GM19455 (cell line): Measurements from ENCODE around the gene RHBDD1.

Experiments used
- ATAC-seq: cut with Tn5 transposase; IDR thresholded peaks from one replicate; pipeline ENCODE4 v1.9.1; 2021; ENCODE audit not compliant: unreplicated experiment

RHBDD1 gene, protein sequence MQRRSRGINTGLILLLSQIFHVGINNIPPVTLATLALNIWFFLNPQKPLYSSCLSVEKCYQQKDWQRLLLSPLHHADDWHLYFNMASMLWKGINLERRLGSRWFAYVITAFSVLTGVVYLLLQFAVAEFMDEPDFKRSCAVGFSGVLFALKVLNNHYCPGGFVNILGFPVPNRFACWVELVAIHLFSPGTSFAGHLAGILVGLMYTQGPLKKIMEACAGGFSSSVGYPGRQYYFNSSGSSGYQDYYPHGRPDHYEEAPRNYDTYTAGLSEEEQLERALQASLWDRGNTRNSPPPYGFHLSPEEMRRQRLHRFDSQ

DNA sequence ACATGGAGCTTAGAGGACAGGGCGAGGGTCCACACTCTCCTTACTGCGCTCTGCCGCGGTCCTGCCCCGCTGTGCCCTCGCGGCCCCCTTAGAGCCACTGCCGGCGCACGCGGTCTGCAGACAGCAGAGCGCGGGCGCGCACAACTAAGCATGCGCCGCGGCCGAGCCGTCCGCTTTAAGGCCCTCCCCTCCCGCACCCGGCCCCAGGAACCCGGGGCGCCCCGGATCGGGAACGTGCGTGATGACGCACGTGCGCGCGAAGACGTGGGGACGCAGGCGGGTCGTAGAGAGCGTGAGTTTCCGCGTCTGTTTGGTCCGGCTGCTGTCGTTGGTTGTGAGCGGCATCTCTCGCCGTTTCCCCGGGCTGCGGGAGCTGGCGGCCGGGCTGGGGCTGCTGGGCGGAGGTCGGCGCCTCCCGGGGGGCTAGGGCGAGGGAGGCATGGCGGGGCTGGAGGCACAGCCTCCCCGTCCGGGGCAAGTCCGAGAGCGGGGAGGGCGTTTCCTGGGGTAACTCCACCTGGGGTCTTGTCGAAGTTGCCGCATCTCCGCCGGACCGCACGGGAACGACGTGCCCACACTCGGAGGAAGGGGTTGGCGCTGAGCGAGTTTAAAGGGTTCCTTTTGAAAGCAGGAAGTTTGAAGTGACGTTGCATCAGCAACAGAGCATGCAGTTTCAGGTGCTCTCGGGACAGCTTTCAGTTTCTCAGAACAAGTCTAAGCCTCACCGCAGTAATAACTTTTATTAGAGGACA lies at the start of gene RHBDD1:
Gene RHBDD1, plus strand, starts transcription at position 259 of the 752 bp plus-strand sequence. CDS start 28,640 bp downstream, outside the sequence.
- peak; percentile 81 for ATAC-seq

DNA sequence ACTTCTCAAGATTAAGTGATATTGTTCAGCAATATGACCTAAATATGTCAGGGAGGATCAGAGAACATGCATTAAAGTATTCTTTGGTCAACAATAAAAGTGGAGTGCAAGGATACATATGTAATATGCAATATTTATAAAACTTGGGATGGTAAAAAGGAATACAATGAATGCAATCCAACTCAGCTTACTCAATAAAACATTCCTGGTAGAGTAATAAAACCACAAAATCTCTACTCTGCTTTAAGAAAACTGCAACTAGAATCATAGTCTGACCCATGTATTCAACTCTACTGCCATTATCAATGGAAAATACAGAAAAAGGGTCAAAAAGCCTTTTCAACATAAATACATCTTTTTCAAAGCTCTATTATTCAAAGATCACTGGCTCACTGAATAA lies 47.8 kb upstream of the RHBDD1 start:
- no peak for ATAC-seq

DNA sequence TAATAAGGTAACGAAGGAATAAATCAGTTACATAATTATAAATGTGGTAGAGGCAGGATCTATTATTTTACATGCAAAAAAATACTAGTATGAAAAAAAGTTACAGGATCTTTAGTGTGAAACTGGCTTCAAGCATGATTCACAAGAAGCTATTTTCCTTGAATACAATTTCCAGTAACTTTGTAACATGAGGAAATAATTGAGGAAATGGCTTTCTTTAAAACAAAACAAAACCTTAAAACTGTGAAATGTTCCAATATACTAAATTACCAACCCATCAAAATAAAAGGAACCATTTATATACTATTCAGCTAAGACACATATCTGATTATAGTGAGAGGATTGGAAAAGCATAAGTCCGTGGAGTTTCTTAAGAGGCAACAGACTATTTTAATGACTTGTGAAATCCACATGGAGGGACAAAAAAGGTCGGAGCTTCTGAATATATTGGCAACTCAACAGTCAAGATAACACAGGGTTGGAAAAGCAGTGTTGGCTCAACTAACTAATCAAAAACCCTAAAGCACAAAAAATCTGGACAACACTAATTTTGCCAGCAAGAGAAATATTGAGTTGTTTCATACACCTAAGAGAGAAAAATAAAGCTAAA lies 46.9 kb upstream of the RHBDD1 start:
- no peak for ATAC-seq

DNA sequence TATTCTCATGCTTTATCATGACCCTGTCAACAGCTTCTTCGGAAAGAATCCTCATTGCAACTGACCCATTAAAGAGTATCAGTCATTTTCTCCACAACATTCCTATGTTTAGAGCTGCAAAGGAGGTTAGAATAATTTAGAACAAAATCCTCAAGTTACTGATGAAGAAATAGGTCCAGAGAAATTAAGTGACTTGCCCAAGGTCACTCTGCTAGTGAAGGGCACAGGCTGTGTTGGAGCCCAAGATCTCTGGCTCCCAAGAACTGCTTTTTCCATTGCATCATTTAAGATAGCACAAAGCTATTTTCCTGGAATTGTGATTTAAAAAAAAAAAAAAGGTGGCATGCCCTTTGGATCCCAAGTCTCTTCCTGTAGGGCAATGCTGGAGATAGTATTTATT lies 45.8 kb upstream of the RHBDD1 start:
- no peak for ATAC-seq

DNA sequence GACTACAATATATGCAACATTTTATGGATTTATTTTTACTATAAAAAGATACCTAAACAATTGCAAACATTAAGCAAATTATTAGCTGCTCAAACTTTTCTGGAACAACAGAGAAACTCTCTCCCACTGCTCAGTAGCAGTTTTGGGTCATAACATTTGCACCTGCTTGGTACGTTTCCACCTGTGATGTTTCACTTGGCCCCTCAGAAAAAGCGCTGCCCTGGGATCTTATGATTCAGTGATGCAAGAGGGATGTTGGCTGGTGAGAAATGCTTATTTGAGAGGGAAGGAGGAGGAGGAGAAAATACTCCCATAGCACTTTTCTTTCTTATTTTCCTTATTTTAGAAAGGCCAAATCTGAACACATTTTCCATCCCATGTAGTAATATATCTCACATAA lies 45.4 kb upstream of the RHBDD1 start:
- ATAC-seq = no peak

DNA sequence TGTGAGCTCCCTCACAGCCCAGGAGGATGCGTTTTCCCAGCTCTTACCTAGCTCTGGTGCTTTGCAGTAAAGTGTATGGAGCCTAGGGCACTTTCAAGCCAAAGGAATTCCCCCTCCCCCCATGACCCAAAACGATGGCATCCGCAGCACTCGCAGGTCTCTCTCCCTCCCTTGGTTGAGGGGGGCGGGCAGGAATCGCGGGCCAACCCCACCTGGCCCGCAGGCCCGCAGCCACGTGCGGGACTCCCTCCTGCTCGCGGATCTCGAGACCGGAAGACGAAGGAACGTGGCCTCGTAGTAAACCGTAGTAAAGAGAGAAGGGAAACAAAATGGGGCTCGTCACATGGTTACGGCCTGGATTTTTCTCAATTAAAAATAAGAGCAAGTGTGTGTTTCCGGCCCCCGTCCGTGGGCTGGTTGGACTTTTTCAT lies 44.8 kb upstream of the RHBDD1 start:
- peak; percentile 70 for ATAC-seq

DNA sequence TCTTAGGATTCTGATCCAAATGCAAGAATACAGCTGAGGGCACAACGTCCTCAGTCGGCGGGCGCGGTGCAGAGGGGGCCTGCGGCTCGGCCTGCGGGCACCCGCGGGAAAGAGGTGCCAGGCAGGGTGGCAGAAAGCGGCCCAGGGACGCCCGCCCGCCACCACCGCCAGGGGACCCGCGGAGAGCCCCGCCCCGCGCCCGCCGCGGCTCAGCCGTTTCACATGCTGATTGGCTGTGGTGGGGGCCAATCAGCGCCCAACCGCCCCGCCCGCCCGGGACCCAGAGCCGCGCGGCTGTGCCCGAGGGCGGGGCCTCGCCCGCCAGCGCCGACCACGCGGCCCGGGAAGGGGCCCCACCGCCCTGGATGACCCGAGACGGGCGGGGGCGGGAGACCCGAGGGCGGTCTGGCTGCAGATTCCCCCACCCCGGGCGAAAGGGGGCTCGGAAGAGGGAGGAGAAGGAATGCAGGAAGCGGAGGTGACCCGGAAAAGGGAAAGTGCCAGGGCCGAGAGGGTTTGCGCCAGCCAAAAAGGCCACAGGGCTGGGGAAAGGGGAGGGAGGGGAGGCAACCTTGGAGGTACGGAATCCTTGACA lies 44.3 kb upstream of the RHBDD1 start:
- ATAC-seq = peak; percentile 98

DNA sequence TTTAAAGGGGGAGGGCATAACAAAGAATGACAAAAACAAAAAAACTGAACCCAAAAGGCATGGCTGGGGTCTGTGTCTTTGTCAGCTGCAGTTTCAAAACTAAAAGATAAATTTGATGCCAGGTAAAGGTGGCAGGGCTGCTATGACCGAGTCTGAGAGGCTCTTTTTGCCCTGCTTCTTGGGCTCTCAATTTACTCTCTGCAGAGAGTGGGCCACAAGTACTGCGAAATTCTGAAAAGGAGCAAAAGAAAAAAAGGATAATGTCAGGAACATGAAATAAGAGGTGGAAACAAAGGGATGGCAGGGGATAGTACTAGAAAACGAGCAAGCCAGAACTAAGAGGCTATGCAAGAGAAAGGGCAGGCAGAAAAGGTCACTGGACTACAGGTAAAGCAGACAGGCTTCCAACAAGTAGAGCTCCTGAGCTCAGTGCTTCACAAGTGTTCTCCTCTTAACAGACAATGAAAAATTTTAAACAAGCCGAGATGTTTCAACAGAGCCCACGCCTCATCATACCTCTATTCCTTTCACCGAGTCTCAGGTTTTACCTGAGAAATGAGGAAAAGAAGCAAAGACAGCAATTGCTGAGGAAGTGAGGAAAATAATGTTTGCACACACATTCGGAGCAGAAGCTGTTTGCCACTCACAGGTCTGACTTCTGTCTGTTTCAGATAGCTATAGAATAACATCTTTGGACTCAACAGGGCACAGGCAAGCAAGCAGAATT lies 43.5 kb upstream of the RHBDD1 start:
- no peak for ATAC-seq

DNA sequence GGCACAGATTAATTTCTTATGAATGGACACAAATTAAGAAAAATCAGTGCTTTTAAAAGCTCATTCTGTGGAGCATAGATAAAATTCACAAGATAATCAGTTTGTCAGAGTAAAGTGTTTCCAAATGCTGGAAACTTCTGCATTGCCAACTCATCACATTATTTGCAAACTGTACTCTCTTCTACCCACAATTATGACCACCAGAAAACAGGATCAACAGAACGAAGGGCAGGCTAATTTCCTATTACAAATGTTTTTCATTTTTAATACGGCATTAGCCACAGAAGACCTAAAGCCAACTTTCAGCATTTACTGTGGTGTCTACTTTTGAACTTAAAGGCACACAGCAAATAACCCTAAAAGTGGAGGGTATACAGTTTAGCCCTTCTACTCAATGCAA lies 42.2 kb upstream of the RHBDD1 start:
- ATAC-seq = no peak

DNA sequence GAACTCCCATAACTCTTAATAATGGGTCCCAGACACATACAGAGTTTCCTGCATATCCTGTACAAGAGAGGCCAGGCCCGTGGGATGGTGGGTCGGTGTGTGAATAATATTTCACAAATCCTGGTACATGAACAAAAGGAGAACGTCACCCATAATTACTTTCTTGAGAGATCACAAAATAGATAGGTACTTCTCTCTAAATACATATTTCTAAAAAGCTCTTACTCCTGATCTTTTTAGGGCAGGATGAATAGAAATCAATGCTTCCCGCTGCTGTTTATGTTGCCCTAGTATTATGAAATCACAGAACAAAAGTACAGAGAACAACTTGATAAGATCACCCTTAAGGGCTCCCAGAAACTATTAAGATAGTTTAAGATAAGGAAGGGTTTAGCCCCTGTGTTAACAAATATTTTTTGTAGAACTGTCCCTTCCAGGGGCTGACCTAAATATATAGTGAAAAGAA lies 41.6 kb upstream of the RHBDD1 start:
- ATAC-seq = no peak

DNA sequence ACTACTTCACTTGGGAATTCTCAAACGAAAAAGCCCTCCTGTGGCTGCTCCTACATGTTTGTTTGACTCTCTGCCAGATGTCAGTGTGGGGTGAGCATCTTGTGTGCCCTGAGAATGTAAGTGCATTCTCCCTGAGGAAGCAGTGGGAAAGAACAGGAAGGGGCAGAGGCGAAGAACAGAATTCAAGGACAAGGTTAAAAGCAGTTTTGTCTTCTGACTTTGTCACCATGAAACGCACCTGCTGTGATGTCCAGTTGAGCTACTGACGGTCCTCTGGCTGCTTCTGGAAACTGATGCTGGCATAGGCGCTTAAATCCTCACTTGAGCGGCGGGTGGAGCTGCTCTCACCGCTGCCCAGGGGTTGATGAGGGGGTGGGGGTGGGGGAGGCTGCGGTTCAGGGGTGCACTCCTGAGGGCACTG lies 41.1 kb upstream of the RHBDD1 start:
- ATAC-seq = no peak

DNA sequence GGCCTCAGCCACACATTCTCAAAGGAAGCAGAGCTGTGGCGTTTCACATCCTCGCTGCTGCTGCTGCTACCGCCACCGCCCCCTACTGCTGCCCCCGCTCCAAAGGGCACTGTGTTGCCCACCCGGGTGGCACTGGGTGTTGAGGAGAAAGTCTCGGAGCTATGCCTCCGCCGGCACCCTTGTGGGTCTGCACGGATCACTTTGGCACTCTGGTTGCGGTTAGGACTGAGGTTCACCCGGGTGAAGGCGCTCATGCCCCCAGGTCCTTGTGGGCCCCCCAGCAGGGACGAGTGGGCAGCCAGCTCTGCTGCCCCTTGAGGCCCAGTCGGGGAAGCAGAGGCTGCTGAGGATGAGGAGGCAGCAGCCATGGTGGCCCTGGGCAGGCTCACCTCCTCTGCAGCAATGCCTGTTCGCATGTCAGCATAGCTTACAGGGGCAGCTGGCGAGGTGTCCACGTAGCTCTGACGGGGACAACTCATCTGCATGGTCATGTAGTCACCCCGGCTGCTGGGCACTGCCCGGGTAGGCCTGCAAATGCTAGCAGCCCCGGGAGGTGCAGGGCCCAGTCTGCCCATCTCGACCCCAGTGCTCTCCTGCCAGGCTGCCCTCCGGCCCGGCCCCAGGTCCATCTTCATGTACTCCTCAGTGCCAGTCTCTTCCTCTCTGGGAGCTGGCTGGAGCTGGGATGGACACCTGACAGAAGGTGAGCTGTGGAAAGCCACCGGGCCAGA lies 40.4 kb upstream of the RHBDD1 start:
- ATAC-seq = no peak

DNA sequence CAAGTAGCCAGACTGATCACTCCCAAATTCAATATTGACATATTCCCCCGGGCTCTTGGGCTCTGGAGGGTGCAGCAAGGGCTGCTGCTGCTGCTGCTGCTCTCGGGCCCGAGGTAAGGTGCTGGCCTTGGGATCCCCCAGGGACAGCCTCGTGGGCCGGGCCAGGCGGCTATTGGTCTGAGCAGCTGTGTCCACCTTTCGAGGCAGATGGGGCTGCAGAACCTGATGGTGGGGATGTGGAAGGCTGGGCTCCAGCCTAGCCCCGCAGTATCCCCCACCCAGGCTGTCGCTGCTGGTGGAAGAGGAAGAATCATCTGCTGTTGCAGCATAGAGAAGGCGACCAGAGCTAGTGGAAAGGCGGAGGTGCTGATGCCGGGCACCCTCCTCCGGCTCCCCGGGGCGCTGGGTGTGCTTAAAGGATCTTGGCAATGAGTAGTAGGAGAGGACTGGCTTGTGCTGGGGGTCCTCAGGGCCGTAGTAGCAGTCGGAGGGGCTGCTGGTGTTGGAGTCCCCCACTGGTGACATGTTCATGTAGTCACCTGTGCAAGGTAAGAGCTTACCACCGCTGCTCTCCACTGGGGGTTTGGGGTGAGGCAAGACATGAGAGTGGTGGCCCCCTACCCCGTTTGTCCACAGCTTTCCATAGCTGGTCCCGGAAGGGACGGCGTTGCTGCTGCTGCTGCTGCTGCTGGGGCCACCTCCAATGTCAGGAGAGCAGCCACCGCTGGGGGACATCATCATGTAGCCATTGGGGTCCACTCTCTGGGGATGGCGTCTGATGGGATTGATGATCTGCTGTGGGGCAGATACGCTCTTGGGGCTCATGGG lies 39.6 kb upstream of the RHBDD1 start:
- ATAC-seq = no peak

DNA sequence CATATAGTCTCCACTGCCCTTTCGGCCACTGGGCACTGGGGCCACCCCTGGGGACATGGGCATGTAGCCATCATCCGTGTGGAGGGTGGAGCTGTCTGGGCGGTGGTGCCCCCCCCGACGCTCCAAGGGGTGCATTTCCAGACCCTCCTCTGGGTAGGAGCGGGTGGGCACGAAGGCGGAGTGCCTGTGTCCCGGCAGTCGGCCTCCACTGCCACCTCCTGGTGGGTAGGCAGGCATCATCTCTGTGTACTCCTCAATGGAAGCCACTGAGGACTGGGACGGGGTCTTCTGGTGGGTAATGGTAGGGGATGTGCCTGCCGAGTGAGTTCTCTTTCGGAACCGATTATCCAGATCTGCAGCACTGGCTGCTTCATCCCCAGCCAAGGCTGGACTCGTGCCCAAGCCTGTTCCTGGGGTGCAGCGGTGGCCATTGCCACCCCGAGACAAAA lies 39.0 kb upstream of the RHBDD1 start:
- no peak for ATAC-seq

DNA sequence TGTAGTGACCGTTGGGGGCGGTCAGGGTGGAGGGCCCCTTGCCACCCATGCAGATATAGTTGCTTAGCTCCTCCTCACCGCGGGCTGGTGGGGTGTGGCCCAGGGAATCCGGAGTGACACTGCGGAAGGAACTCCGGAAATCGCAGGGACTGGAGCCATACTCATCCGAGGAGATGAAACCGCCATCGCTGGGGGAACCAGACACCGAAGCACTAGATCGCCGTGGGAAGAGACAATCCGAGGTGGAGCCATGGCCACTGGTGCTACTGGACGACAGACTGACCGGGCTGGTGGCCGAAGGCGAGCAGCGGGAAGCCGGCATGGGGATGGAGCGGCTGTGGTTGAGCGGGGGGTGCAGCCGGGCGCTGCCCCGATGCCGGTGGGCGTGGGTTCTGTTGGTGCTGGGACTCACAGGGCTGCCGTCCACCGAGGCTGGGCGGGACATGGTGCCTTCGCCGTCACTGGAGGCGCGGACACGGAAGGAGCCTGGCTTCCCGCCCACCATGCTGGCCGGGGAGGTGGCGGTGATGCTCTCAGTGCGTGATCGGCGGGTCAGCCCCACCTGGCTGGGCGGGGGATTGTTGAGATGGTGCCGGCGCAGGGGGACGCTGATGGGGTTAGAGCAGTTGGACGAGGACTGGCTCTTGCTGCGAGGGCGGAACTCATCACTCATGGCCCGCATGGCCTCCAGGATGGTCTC lies 38.4 kb upstream of the RHBDD1 start:
- ATAC-seq = no peak

DNA sequence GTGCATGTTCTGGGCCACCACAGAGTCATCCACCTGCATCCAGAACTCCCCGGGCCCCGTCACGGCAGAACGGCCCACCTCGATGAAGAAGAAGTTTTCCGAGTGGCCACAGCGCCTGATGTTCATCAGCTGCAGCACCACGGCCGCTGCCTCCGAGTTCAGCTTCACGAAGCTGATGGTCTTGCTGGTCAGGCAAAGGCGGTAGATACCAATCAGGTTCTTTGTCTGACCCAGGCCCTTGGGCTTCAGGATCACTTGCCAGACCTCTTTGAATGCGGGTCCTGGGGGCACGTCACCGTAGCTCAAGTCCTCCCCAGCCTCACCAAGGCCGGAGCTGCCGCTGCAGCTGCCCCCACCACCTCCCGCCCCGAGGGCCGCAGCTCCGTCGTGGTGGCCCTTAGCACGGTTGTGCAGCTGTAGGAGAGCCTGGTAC lies 37.8 kb upstream of the RHBDD1 start:
- no peak for ATAC-seq

DNA sequence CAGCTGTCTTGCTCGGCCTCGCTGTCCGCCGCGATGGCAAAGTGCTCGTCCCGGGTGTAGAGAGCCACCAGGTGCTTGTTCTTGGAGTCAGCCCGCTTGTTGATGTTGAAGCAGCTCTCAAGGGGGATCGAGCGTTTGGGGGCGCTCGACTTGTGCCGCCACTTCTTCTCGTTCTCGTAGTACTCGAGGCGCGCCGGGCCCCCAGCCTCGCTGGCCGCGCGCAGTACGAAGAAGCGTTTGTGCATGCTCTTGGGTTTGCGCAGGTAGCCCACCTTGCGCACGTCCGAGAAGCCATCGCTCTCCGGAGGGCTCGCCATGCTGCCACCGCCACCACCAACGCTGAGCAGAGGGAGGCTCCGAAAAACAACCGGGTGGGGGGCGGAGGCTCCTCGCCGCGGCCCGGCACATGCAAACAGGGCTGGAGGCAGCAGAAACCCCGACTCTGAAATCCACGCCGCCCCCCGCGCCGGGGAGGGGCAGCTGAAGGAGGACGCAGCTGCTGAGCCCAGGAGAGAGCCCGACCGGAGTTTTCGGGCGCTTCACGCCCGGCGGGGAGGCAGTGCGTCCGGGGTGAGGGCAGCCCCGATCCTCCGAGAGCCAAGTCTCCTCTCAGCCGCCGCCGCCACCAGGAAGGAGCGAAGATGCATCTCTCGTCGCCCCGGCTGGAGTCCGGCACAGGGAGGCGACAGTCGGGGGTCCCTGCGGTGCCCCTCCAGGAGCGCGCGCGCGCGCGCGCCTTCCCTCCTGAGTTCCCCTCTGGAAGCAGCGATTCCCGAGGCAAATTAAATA lies 37.2 kb upstream of the RHBDD1 start:
- peak; percentile 28 for ATAC-seq
